Mesenchymal stem cell (in vitro differentiated cells and primary cell): ENCODE results near the gene CNGB1.

Experiments
- DNase-seq: peaks from one replicate; pipeline ENCODE4 v3.0.0-alpha.2; 2013
- H2AFZ ChIP-seq: one replicate; pipeline ENCODE4 v1.6.1; 2013; ENCODE audit warnings: low read depth, mild to moderate bottlenecking, control low read depth, inconsistent platforms, low read length, moderate library complexity
- H2AK5ac ChIP-seq: 2 replicates; pipeline ENCODE4 v1.6.1; 2013; ENCODE audit warnings: low read length, moderate library complexity, mild to moderate bottlenecking, inconsistent platforms; ENCODE audit not compliant: severe bottlenecking
- H2BK120ac ChIP-seq: one replicate; pipeline ENCODE4 v1.6.1; 2013; ENCODE audit warnings: low read depth, mild to moderate bottlenecking, inconsistent platforms, low read length, moderate library complexity
- H2BK12ac ChIP-seq, 2 experiments: one replicate each; pipeline ENCODE4 v1.6.1; 2013; ENCODE audit warnings: inconsistent platforms in 2 of 2, low read length in 2 of 2, mild to moderate bottlenecking in 2 of 2, moderate library complexity in 2 of 2, control low read depth in 1 of 2
- H2BK15ac ChIP-seq: one replicate; pipeline ENCODE4 v1.6.1; 2013; ENCODE audit warnings: mild to moderate bottlenecking, low read depth, inconsistent platforms; ENCODE audit not compliant: poor library complexity, severe bottlenecking
- H2BK5ac ChIP-seq: 2 replicates; pipeline ENCODE4 v1.6.1; 2013; ENCODE audit warnings: low read depth, mild to moderate bottlenecking, low read length, control low read depth, inconsistent platforms; ENCODE audit not compliant: poor library complexity, severe bottlenecking
- H3K14ac ChIP-seq, 2 experiments: one replicate each; pipeline ENCODE4 v1.6.1; 2013; ENCODE audit warnings: inconsistent platforms in 2 of 2, low read length in 2 of 2, control low read depth in 1 of 2, mild to moderate bottlenecking in 1 of 2, moderate library complexity in 1 of 2
- H3K18ac ChIP-seq, 2 experiments: one replicate each; pipeline ENCODE4 v1.6.1; 2013; ENCODE audit warnings: inconsistent platforms in 2 of 2, low read length in 2 of 2, control low read depth in 1 of 2, low read depth in 1 of 2, mild to moderate bottlenecking in 1 of 2
- H3K23ac ChIP-seq, 2 experiments: one replicate each; pipeline ENCODE4 v1.6.1; 2013; ENCODE audit warnings: inconsistent platforms in 2 of 2, low read length in 2 of 2, mild to moderate bottlenecking in 2 of 2, moderate library complexity in 2 of 2, control low read depth in 1 of 2
- H3K27ac ChIP-seq: 2 replicates; pipeline ENCODE4 v1.5.1; 2013; ENCODE audit warnings: mild to moderate bottlenecking, moderate library complexity, low read length, control low read depth, inconsistent platforms; ENCODE audit not compliant: poor library complexity, severe bottlenecking
- H3K27me3 ChIP-seq, 2 experiments: 2 replicates each; pipeline versions ENCODE4 v1.6.1 to v1.7.0; 2013; ENCODE audit warnings: low read length in 2 of 2, mild to moderate bottlenecking in 2 of 2, moderate library complexity in 2 of 2, control low read depth in 1 of 2, inconsistent platforms in 1 of 2; ENCODE audit not compliant: control insufficient read depth in 1 of 2, insufficient read depth in 1 of 2
- H3K36me3 ChIP-seq, 2 experiments: 2 replicates each; pipeline versions ENCODE4 v1.6.1 to v1.7.0; 2013; ENCODE audit warnings: low read length in 2 of 2, control low read depth in 1 of 2, inconsistent platforms in 1 of 2, low read depth in 1 of 2, mild to moderate bottlenecking in 1 of 2; ENCODE audit not compliant: insufficient read depth in 2 of 2, control insufficient read depth in 1 of 2
- H3K4ac ChIP-seq, 2 experiments: one replicate each; pipeline ENCODE4 v1.6.1; 2013; ENCODE audit warnings: inconsistent platforms in 2 of 2, low read length in 2 of 2, mild to moderate bottlenecking in 2 of 2, moderate library complexity in 2 of 2, control low read depth in 1 of 2, low read depth in 1 of 2
- H3K4me1 ChIP-seq: 2 replicates; pipeline ENCODE4 v1.6.1; 2013; ENCODE audit warnings: low read depth, low read length, control low read depth; ENCODE audit not compliant: control insufficient read depth, insufficient read depth
- H3K4me2 ChIP-seq: 2 replicates; pipeline ENCODE4 v1.6.1; 2013; ENCODE audit warnings: low read length, mild to moderate bottlenecking, inconsistent platforms; ENCODE audit not compliant: poor library complexity, severe bottlenecking
- H3K4me3 ChIP-seq, 2 experiments: 2 replicates each; pipeline versions ENCODE4 v1.5.1 to v1.7.0; 2013; ENCODE audit warnings: low read length in 2 of 2, mild to moderate bottlenecking in 2 of 2, control low read depth in 1 of 2, low read depth in 1 of 2; ENCODE audit not compliant: insufficient read depth in 1 of 2
- H3K79me1 ChIP-seq: replicated peaks from 2 replicates; pipeline ENCODE4 v1.6.1; 2013; ENCODE audit warnings: mild to moderate bottlenecking, control low read depth, low read length, inconsistent platforms; ENCODE audit not compliant: poor library complexity, severe bottlenecking
- H3K9ac ChIP-seq: 2 replicates; pipeline ENCODE4 v1.7.0; 2013; ENCODE audit warnings: mild to moderate bottlenecking, low read length, moderate library complexity
- H3K9me3 ChIP-seq: 2 replicates; pipeline ENCODE4 v1.7.0; 2013; ENCODE audit warnings: mild to moderate bottlenecking, low read length; ENCODE audit not compliant: control insufficient read depth
- H4K8ac ChIP-seq: one replicate; pipeline ENCODE4 v1.6.1; 2013; ENCODE audit warnings: inconsistent platforms, mild to moderate bottlenecking, low read length, moderate library complexity
- H4K91ac ChIP-seq: one replicate; pipeline ENCODE4 v1.6.1; 2013; ENCODE audit warnings: mild to moderate bottlenecking, low read length, inconsistent platforms
- WGBS: methylation state at CpG from one replicate; pipeline ENCODE4 v1.1.7; 2013; ENCODE audit warnings: mixed read lengths; 5-methylcytosine and 5-hydroxymethylcytosine counted together

Gene CNGB1

DNA sequence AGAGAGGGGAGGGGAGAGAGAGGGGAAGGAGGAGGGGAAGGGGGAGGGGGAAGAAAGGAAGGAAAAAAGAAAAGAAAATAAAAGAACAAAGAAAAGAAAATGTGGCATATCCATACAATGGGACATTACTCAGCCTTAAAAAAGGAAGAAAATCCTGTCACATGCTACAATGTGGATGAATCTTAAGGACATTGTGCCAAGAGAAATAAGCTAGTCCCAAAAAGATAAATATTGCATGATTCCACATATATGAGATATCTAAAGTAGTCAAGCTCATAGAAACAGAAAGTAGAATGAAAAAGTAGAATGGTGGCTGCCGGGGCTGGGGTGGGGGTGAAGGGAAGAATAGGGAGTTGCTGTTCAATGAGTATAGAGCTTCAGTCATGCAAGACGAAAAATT is 40.4 kb downstream of the CNGB1 start:
- H2BK15ac ChIP-seq = no peak overlapping the region
- H2AK5ac ChIP-seq = no peak overlapping the region
- H3K23ac ChIP-seq = no peak overlapping the region
- H2BK120ac ChIP-seq = no peak overlapping the region
- H3K79me1 ChIP-seq = no peaks in the 10 kb centered on the region
- no peak overlapping the region for H3K4me3 ChIP-seq
- no peak overlapping the region for H2AFZ ChIP-seq
- H3K4me1 ChIP-seq = no peaks in the 10 kb centered on the region
- no peak overlapping the region for H2BK5ac ChIP-seq
- H3K27ac ChIP-seq = no peak overlapping the region
- no peak overlapping the region for H3K18ac ChIP-seq
- H3K4me2 ChIP-seq = no peak overlapping the region
- no peak overlapping the region for H2BK12ac ChIP-seq
- peaks cover 10 to 50% of the 10 kb centered on the region in 2 experiments for H3K27me3 ChIP-seq
- no peak overlapping the region for H4K8ac ChIP-seq
- H3K14ac ChIP-seq = no peak overlapping the region
- H3K9ac ChIP-seq = no peak overlapping the region
- 100% methylated on average over 1 of the region's 2 CpGs for whole genome bisulfite sequencing
- no peaks in the 10 kb centered on the region for H3K9me3 ChIP-seq
- DNase-seq = no peak
- no peak overlapping the region for H3K4ac ChIP-seq
- no peaks in the 10 kb centered on the region for H3K36me3 ChIP-seq
- H4K91ac ChIP-seq = no peak overlapping the region

DNA sequence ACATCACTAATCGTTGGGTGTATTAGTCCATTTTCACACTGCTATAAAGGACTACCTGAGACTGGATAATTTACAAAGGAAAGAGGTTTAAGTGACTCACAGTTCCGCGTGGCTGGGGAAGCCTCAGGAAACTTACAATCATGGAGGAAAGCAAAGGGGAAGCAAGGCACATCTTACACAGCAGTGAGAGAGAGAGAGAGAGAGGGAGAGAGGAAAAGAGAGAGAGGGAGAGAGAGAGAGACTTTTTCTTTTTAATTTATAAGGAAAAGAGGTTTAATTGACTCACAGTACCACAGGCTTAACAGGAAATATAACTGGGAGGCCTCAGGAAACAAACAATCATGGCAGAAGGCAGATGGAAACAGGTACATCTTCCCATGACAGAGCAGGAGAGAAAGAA is 41.7 kb downstream of the CNGB1 start:
- H2AFZ ChIP-seq = no peak overlapping the region
- H2BK120ac ChIP-seq = no peak overlapping the region
- no peak overlapping the region for H3K14ac ChIP-seq
- peaks cover 10 to 60% of the 10 kb centered on the region in 2 experiments for H3K27me3 ChIP-seq
- H3K27ac ChIP-seq = no peak overlapping the region
- no peak overlapping the region for H3K9ac ChIP-seq
- H3K4me1 ChIP-seq = peaks cover 2% of the 10 kb centered on the region
- DNase-seq = no peak
- H3K23ac ChIP-seq = no peak overlapping the region
- H2AK5ac ChIP-seq = no peak overlapping the region
- H3K9me3 ChIP-seq = no peaks in the 10 kb centered on the region
- H2BK12ac ChIP-seq = no peak overlapping the region
- H3K36me3 ChIP-seq = no peaks in the 10 kb centered on the region
- no peak overlapping the region for H2BK5ac ChIP-seq
- H2BK15ac ChIP-seq = no peak overlapping the region
- WGBS = 83% methylated on average over 2 of the region's 3 CpGs
- no peak overlapping the region for H3K18ac ChIP-seq
- H3K4ac ChIP-seq = no peak overlapping the region
- no peaks in the 10 kb centered on the region for H3K79me1 ChIP-seq
- H3K4me3 ChIP-seq = no peak overlapping the region
- no peak overlapping the region for H3K4me2 ChIP-seq
- H4K91ac ChIP-seq = no peak overlapping the region
- H4K8ac ChIP-seq = no peak overlapping the region

DNA sequence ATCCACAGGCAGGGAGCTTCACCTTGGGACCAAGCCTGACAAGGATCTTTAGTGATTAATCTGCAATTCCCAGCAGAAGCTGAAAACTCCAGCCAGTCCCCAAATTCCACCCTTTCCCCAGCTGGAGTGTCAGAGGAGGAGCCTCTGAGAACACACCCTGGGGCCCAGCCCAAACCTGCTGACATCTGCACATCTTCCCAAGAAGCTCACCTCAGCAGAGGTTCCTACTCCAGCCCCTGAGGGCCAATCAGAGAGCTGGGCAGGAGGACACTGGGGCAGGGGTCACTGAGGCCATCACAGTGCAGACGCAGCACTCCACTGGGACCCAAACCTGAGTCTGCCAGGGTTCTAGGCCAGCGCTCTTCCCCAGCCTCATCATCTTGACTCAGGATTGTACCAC is 44.9 kb downstream of the CNGB1 start:
- no peak overlapping the region for H3K9ac ChIP-seq
- no peak overlapping the region for H3K14ac ChIP-seq
- no peak overlapping the region for H3K4ac ChIP-seq
- H3K18ac ChIP-seq = no peak overlapping the region
- no peaks in the 10 kb centered on the region for H3K36me3 ChIP-seq
- no peak overlapping the region for H2AK5ac ChIP-seq
- no peak overlapping the region for H2BK5ac ChIP-seq
- H3K9me3 ChIP-seq = no peaks in the 10 kb centered on the region
- no peak overlapping the region for H2BK12ac ChIP-seq
- H3K4me2 ChIP-seq = no peak overlapping the region
- H2AFZ ChIP-seq = no peak overlapping the region
- H3K23ac ChIP-seq = no peak overlapping the region
- H2BK15ac ChIP-seq = no peak overlapping the region
- no peak overlapping the region for H4K91ac ChIP-seq
- no peak overlapping the region for H3K4me3 ChIP-seq
- no peak overlapping the region for H2BK120ac ChIP-seq
- peaks cover 15 to 81% of the 10 kb centered on the region in 2 experiments for H3K27me3 ChIP-seq
- H3K27ac ChIP-seq = no peak overlapping the region
- H4K8ac ChIP-seq = no peak overlapping the region
- H3K4me1 ChIP-seq = peaks cover 2% of the 10 kb centered on the region
- no peak for DNase-seq
- no peaks in the 10 kb centered on the region for H3K79me1 ChIP-seq
- 95% methylated on average over 2 of the region's 2 CpGs for WGBS

DNA sequence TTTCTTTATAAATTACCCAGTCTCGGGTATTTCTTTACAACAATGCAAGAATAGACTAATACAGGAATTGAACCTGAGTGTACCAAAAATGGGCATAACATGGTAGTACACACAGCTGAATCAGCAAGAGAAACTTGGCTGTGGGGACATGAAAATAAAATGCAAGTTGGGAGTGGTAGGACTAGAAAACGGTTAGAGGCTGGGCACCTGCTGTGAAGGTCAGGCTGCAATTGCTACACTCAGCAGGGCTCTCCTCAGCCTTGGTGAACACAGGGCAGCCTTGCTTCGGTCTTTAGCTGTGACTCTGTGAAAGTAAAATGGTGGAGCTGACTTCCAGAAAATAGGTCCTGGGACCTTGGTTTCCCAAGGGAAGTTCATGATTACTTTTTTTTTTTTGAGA is 45.6 kb downstream of the CNGB1 start:
- Histone ChIP-seq H3K9me3 (no peaks in the 10 kb centered on the region), H2AK5ac (no peak overlapping the region), H3K18ac (no peak overlapping the region), H2BK120ac (no peak overlapping the region), H3K79me1 (no peaks in the 10 kb centered on the region), H3K9ac (no peak overlapping the region), H4K8ac (no peak overlapping the region), H3K36me3 (no peaks in the 10 kb centered on the region), H3K27ac (no peak overlapping the region), H3K14ac (no peak overlapping the region), H2AFZ (no peak overlapping the region), H3K23ac (no peak overlapping the region), H3K4ac (no peak overlapping the region), H2BK15ac (no peak overlapping the region), H2BK12ac (no peak overlapping the region), H3K4me3 (no peak overlapping the region), H2BK5ac (no peak overlapping the region), H3K27me3 (peaks cover 18 to 87% of the 10 kb centered on the region in 2 experiments), H4K91ac (no peak overlapping the region), H3K4me1 (peaks cover 2% of the 10 kb centered on the region), H3K4me2 (no peak overlapping the region)
- no peak for DNase-seq
- WGBS = 71% methylated on average over 2 of the region's 3 CpGs
